Stimulated activated CD8-positive, alpha-beta memory T cell treated with anti-CD3 and anti-CD28 coated beads, Interleukin-7, amount 100 ng/mL, for 1 hour (primary cell): Measurements from ENCODE around the gene ADAMTSL4.

Experiments used
- DNase-seq, 2 donors: peaks; one replicate each; pipeline ENCODE4 v3.0.0-alpha.2; 2020; ENCODE audit warnings: low read depth in 2 of 2

ADAMTSL4 gene

DNA sequence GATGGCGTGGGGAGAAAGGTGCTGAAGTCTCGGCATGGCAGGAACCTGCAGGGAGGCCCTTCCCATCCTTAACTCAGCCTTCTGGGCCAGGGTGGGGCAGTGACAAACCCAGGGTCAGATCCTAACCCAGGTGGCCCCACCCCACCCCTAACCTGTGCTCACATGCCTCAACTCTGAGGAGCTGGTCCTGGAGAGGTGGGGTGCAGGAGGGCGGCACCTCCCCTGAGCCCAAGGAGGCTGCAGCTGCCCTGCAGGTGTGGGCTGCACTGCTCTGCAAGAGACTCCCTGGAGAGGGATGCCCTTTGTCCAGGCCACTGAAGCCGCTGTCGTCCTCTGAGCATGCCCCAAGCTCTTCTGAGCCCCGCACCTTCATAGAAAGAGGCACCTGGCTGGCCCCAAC is 15.2 kb upstream of the ADAMTSL4 start:
- no peak for DNase-seq

DNA sequence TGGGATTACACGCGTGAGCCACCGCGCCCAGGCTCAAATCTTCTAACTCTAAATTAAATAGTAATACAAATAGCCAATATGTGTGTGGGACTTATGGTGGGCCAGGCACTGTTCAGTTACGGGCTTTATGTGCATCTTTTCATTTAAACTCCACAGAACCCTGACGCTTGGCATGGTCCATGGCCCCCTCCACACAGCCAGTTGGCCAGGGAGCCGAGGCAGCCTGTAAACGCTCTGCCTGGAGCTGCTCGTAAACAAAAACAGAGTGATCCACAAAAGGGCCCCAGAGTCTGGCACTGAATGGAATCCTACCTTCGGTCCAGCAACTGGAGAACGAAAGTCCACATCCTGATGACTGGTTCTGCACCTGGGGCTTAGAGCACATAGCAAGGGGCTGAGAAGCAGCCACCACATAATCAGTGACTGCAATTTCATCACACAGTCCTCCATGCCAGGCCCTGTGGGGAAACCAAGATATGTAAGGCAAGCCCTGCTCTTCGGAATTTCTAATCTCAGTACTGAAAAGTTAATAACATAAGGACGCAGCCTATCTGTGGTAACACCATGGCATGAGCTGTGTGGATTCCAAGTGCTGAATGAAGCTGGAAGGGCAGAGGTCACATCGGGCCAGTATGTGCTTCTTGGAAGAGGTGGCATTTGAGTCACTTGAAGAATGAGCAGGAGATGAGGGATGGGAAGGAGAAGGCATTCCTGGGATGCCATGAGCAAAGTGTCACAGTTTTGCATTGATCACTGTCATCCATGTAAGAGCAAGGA is 13.5 kb upstream of the ADAMTSL4 start:
- no peak for DNase-seq

DNA sequence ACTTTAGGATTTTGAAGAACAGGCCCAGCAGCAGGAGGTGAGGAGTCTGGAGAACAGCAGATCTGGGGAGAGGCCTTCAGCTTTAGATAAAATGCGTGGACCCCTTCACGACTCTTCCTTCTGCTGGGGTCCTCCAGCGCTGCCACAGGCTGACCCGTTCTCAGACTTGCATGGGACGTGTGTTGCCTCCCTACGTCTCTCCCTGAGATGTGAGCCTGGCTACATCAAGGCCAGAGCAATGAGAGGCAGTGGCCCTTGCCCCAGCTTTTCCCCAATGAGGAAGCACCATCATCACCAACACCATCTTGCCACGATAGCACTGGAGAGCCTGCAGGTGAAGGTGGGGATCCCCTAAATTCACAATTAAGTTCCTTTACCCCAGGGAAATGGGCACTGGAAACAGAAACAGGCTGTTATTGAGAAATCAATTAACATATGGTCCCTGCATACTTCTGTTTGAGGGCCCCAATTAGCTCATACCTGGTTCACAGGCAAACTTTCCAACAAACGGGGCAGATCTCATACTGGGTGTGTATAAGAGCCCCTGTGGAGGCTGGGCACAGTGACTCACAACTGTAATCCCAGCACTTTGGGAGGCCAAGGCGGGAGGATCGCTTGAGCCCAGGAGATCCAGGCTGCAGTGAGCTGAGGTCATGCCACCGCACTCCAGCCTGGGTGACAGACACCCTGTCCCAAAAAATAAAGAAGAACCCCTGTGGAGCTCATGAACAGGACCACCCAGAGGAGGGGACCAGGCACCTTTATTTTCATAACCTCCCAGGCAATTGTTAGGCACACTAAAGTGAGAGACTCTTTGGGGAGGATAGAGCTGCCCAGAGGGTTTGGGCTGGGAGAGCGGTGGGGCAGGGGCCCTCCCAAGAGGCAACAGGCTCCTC is 12.1 kb upstream of the ADAMTSL4 start:
- no peak for DNase-seq

DNA sequence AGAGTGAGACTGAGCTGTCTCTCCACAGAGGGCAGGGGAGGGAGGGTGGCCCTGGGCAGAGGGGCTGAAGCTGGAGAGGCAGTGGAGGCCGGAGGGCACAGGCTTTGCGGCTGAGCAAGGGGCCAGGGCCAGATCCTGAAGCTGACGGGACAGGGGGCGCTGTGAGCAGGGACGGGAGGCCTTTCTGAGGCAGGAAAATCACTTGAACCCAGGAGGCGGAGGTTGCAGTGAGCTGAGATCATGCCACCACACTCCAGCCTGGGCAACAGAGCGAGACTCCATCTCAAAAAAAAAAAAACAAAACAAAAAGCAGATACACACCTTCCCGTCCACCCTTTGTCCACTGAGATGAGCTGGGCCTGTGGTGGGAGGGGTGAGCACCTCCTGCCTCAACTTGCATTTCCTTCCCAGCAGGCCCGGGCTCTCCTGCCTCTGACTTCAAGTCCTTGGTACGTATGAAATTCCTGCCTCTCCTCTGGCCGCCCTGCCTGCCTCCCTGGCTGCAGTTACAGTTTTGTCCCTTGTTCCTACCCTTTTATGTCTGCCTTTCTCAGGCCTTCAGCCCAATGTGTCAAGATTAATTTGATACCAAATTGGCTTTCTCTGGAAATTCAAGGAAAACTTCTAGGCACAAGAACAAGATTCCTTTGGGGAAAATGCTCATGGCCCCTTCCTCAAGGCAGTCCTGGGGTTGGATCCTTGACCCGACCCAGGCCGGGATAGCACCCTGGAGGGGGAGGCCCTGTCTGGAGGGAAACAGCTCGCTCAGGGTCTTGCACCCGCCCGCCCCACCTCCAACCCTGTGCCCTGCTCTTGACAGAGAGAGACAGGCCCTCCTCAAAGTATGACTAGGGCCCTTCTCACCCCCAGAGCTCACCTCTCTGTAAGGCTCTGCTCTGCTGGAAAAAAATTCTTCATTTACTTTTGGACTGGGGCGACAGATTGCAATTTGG is 11.2 kb upstream of the ADAMTSL4 start:
- no peak for DNase-seq

DNA sequence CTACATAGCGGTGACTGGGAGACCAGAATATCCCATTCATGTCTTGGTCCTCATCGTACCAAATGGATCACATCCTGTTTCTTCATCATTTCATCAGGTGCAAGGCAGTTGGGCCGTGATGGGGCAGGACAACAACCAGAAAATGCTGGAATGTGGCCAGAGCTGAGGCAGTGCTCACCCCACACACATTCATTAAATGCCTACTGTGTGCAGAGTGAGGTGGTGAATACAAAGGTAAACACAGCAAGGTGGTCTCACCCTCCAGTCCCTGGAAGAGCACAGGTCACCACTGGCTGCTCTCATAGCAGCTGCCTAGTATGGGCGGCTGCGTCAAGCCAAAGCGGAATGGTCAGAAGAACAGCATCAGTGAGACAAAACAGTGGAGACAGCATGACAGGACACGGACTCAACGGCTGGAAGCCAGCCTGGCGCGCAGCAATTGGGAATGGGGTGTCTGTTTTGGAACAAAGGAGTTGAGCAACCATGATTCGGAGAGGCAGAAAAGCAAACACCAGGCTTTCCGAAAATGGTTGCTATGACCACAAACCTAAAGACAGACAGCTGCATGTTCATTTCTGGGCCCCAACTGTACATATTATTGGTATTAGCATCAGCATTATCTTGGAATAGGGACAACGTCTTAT is 5.6 kb upstream of the ADAMTSL4 start:
- no peak for DNase-seq

DNA sequence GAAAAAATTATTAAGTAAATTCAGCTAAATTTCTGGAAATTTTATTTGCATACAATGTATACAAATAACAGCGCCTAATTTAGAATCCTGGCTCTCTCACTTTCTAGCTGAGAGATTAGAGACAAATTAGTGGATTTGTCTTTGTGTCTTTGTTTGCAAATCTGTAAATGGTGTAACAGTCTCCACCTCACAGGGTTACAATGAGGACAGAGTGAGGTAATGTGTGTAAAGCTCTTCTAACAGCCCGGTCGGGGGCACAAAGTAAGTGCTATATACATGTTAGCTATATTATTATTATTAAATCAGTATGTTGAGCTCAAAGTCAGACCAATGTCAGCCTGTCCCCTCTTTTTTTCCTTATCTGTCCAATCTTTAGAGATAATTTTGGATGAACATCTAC is 5.0 kb upstream of the ADAMTSL4 start:
- no peak for DNase-seq

DNA sequence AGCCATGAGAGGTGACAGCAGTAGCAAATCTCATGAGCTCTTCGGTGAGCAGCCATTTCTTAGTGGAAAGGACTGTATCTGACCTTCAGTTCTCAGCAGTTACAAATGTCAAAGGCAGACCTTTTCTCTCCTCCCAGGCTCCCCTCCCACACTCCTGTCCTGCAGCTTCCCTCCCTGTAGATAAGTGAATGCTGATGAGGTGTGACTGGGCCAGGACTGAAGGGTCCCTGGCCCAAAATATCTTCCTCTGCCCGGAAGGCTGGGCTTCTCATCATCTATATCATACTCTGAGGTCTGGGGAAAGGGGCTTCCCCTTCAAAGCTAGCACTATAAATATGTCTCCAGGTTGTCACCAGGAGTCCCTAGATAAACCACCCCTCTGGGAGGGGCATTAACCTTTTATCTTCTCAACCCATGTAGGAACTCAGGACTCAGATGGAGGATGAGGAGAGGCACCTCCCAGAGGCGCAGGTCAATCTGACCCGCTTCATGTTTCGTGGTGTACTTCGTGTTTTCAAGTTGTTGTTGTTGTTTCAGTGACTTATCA is 3.6 kb upstream of the ADAMTSL4 start:
- no peak for DNase-seq

DNA sequence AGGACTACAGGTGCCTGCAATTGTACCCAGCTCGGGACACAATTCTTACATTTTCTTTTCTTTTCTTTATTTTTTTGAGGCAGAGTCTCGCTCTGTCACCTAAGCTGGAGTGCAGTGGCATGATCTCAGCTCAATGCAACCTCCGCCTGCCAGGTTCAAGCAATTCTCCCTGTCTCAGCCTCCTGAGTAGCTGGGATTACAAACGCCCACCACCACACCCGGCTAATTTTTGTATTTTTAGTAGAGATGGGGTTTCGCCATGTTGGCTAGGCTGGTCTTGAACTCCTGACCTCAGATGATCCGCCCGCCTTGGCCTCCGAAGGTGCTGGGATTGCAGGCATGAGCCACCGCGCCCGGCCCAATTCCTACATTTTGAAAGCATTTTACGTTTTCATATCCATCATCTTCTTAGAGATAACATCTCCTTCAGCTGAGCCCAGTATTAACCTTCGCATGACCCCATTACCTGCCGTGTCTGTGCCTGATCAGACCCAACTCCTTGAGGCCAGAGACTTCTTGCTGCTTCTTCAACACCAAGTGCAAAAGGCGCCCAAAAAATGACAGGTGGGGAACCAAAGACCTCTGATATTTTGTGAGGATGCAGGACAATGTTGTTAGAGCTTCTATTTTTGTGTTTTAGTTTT is 2.8 kb upstream of the ADAMTSL4 start:
- DNase-seq = no peak

DNA sequence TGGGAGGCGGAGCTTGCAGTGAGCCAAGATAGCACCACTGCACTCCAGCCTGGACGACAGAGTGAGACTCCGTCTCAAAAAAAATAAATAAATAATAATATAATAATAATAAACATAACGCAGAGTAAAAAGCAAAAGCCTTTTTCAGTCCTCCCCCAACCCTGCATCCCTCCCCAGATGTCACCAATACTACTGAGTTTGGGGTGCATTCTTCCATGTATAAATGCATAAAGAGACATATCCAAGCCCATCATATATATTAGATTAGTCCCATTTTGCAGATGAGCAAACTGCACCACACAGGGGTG is 930 bp upstream of the ADAMTSL4 start:
- DNase-seq = no peak

DNA sequence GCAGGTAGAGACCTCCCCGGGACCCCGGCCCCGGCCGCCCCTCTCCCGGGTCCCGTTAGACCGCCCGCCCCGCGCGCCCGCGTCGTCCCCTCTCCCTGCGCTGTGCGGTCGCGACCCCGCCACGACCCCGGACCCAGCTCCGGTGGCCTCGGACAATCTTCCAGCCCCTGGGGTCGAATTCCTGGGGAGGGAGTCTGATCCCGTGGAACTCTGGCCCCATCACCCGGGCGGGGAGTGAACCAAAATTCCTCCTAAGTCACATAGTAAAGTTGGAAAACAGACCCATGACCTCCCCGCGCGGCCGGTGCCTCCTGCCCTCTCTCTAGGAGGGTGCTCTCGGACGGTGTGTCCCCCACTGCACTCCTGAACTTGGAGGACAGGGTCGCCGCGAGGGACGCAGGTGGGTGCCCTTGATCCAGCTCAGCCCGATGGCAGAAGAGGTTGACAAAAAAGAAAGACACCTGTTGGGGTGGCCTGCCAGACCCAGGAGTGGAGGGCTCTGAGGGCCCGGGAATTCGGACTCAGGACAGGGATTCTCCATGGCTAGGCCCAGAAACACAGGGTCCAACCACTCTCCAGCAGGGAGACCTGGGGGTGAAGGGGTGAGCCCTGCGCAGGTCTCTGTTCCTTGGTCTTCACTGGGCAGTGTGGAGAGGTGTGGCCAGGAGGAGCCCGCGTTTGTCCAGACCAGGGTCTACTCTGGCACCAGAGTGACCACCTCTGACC is 451 bp downstream of the ADAMTSL4 start:
- DNase-seq = no peak

DNA sequence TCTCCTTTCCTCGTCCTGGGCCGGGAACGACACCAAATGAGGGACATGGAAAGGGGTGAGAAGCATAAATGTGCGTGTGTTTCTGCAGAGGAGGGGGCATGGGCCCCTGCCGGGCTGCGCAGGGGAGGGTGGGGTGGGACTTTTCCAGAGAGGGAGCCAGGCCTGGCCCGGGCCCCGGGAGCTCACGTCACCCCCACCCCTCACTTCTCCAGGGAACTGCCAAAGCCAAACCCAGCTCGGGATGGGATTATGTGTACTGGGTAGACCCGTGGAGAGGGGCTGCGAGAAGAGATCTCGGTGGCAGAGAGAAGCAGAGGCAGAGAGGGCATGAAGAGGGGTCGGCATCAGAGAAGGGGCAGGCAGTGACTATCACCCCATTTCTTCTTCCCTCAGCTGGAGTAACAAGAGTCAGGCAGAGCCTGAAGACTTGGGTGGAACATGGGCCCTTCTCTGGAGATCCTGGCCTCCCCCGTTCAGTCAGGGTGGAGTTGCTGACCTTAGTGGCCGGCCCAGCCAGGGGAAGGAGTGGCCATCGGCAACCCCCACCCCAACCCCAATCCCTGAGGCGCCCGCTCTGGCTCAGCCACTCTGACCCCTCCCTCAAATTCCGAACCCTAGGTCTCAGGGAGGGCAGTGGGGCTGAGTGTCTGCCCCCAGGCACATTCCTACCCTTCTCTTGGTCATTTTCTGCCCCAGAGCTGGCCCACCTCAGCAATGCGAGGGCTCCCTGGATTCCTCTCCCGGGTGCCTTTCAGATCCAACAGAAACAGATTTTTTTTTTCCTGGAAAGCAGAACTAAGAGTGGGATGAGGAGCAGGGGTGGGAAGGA is 1.2 kb downstream of the ADAMTSL4 start:
- no peak for DNase-seq

DNA sequence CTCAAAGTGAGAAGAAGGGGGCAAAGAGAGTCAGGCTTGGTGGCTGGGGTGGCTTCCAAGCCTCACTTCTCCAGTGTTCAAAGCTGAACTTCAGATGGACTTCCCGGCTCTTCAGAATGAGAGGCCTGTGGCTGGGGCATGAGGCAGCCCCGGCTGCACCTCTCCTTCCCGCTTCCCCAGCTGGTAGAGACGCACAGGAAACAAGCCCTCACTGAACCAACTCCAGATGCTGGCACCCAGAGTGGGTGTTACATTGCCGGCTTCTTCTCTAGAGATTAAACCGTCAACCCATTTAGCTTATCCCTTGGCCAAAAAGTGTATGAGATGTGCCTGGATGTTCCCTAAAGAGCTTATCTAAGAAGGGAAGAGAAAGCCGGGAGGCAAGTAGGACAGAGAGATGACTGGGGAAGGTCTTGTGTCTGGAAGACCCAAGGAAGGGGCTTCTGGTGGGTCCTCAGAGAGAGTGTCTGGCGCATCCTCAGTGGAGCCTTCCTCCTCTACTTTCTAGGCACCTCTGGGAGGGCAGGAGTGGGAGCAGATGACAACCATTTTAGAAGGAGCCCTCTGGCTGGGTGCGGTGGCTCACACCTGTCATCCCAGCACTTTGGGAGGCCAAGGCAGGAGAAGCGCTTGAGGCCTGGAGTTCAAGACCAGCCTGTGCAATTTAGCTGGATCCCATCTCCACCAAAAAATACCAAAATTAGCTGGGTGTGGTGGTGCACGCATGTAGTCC is 2.0 kb downstream of the ADAMTSL4 start:
- DNase-seq = no peak

DNA sequence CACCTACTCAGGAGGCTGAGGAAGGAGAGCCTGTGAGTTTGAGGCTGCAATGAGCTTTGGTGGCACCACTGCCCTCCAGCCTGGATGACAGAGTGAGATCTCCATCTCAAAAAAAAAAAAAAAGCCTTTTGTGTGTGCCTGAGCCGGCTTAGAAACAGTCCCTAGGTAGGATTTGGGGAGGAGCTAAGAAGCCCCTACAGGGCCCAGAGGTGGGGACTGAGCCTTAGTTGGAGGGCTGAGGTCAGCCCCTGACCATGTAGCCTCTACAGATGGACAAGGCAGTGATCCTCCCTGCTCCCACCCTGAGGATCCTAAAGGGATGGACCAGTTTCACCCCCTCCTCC is 2.5 kb downstream of the ADAMTSL4 start:
- DNase-seq = no peak

DNA sequence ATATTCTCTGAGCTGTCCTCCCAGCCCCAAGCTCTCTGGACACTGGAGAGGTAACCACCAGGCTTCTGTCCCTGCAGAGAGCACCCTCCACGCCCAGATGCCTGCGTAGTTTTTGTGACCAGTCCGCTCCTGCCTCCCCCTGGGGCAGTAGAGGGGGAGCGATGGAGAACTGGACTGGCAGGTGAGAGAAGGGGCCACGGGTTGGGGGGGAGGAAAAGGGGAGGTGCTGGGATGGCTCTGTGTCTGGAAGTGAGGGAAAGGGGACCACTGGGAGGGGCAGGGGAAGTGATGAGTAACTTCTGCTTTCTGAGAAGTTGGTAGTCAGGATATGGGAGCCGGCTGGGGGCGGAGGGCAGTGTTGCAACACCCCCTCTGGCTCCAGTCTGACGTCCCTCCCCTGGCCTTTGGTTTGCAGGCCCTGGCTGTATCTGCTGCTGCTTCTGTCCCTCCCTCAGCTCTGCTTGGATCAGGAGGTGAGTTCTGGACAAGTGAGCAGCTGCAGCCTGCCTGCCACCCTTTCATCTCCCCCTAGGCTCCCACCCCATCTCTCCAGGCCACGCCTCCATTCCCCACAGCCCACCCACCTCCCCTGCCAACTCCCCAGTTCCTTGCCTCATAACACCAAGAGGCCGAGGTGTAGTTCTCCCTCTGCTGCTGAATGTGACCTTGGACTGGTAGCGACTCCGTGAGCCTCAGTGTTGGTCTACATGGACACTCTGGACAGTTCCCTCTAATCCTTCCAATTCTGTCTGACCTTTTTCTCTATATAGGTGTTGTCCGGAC is 3.1 kb downstream of the ADAMTSL4 start:
- no peak for DNase-seq

DNA sequence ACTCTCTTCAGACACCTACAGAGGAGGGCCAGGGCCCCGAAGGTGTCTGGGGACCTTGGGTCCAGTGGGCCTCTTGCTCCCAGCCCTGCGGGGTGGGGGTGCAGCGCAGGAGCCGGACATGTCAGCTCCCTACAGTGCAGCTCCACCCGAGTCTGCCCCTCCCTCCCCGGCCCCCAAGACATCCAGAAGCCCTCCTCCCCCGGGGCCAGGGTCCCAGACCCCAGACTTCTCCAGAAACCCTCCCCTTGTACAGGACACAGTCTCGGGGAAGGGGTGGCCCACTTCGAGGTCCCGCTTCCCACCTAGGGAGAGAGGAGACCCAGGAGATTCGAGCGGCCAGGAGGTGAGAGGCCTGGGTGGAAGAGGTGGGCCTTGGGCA is 3.7 kb downstream of the ADAMTSL4 start:
- DNase-seq = no peak

DNA sequence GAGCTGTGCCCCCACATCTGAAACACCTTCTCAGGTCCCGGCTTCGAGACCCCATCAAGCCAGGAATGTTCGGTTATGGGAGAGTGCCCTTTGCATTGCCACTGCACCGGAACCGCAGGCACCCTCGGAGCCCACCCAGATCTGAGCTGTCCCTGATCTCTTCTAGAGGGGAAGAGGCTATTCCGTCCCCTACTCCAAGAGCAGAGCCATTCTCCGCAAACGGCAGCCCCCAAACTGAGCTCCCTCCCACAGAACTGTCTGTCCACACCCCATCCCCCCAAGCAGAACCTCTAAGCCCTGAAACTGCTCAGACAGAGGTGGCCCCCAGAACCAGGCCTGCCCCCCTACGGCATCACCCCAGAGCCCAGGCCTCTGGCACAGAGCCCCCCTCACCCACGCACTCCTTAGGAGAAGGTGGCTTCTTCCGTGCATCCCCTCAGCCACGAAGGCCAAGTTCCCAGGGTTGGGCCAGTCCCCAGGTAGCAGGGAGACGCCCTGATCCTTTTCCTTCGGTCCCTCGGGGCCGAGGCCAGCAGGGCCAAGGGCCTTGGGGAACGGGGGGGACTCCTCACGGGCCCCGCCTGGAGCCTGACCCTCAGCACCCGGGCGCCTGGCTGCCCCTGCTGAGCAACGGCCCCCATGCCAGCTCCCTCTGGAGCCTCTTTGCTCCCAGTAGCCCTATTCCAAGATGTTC is 4.3 kb downstream of the ADAMTSL4 start:
- DNase-seq = no peak

DNA sequence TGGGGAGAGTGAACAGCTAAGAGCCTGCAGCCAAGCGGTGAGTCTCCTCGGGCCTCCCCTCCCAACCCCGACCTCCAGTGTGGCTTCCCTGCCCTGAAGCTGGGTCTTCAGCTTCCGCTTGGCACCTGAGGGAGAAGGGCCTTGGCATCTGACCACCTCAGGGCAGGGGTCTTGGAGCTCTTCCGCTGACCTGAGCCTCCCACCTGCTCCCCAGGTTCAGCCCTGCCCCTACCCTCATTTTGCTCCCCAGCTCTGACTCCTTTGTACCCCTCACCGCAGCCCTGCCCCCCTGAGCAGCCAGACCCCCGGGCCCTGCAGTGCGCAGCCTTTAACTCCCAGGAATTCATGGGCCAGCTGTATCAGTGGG is 4.9 kb downstream of the ADAMTSL4 start:
- DNase-seq = no peak
